ENCODE data around the gene EPG5.

DNA sequence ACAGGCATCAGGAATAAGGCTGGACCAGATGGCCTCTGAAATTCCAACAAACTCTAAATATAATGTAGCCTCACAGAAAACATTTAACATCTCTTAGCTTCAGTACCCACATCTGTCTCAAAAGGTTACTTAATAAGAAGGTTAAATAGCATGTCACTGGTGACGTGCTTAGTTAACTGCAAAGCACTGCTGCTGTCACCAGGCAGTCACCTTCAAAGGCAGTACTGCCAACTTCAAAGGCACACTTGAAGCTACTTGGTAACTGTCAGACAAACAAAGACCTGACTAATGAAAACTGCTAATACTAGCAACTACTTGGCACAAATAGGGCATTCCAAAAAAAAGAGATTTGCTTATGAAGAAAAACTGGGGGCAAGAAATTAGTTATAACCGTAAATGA is 36.2 kb downstream of the EPG5 start:
- TF ChIP-seq, protein P1, sequence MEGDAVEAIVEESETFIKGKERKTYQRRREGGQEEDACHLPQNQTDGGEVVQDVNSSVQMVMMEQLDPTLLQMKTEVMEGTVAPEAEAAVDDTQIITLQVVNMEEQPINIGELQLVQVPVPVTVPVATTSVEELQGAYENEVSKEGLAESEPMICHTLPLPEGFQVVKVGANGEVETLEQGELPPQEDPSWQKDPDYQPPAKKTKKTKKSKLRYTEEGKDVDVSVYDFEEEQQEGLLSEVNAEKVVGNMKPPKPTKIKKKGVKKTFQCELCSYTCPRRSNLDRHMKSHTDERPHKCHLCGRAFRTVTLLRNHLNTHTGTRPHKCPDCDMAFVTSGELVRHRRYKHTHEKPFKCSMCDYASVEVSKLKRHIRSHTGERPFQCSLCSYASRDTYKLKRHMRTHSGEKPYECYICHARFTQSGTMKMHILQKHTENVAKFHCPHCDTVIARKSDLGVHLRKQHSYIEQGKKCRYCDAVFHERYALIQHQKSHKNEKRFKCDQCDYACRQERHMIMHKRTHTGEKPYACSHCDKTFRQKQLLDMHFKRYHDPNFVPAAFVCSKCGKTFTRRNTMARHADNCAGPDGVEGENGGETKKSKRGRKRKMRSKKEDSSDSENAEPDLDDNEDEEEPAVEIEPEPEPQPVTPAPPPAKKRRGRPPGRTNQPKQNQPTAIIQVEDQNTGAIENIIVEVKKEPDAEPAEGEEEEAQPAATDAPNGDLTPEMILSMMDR (IDR thresholded peaks at IDR 0.05 in 4 of 5, conservative IDR thresholded peaks at IDR 0.05 in 1 of 5), result no peak
- TF ChIP-seq POLR2A (IDR thresholded peaks at IDR 0.05), result no peak
